ENCODE data around the gene AMBP. TPM values are rescaled to one million over a fixed set of nuclear protein-coding genes. Genes with fewer than 3 reads are reported as not detected.
"Not testable (repeated sequence)": the region's sequence is repeated elsewhere in the genome, so short reads cannot be mapped to it uniquely, and the experiment has no call there.

The AMBP gene
- total RNA-seq, 1 experiment from 2014 or later = 4.4 TPM

DNA sequence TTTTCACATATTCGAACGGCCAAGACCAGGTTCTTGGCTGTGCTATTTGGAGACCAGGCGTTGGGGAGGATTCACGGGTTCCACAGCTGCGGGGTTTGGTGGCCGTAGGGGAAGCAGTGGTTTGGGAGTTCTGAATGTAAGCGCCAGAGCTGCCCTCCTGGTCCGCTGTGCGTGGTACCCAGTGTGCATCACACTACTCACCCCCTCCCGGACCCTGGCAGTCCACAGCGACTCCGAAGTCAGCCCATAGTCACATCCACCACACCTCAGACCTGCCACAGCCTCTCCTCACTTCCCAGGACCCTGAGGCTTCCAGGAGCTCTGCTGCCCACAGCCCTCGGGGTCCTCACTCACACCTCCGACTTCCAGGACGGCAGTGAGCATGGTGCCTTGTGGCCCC, 26.8 kb downstream of the AMBP start:
- DNase-seq (ENCODE audit: low spot score) = no peak

DNA sequence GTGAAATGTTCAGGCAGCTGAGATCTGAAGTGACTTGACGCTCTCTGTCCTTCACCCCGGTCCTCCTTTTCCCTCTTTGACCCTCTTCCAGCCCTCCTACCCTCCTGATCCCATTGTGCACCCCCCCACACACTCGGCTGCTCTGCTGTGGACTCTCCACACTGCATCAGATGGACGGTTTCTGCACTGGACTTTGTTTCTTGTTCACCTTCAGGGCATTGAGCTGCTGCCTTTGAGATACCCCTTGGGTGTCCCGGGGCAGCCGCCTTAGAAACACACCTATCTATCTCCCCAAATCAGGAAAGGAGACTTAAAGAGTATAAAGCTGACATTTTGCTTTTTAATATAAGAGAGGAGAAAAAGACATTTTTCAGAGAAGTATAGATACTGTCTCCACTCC, 27.5 kb downstream of the AMBP start:
- DNase-seq (ENCODE audit: low spot score) = no peak

DNA sequence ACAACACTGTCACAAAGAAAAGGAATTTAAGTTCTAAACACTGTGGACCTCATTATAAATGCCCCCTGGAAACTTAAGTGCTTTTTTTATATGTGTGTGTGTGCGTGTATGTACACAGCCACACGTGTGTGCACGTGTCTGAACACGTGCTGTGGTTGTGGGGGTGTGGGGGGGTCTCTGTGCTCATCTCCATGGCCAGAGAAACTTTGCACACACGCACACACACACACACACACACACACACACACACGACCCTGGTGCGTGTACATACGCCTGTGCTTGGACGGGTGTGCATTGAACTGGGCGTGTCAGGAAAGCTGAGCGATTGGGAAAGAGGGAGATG, 27.9 kb downstream of the AMBP start:
- DNase-seq (ENCODE audit: low spot score) = no peak

DNA sequence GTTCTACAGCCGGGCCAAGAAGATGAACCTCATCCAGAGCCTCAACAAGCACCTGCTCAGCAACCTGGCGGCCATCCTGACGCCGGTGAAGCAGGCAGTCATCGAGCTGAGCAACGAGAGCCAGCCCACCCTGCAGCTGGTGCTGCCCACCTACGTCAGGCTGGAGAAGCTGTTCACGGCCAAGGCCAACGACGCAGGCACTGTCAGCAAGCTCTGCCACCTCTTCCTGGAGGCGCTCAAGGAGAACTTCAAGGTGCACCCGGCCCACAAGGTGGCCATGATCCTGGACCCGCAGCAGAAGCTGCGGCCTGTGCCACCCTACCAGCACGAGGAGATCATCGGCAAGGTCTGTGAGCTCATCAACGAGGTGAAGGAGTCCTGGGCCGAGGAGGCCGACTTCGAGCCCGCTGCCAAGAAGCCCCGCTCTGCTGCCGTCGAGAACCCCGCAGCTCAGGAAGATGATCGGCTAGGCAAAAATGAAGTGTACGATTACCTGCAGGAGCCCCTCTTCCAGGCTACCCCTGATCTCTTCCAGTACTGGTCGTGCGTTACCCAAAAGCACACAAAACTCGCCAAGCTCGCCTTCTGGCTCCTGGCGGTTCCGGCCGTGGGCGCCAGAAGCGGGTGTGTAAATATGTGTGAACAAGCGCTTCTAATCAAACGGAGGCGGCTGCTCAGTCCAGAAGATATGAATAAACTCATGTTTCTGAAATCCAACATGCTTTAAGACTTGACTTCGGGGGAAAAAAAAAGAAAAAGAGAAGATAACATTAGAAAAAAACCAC, 28.5 kb downstream of the AMBP start:
- DNase-seq (ENCODE audit: low spot score) = no peak

DNA sequence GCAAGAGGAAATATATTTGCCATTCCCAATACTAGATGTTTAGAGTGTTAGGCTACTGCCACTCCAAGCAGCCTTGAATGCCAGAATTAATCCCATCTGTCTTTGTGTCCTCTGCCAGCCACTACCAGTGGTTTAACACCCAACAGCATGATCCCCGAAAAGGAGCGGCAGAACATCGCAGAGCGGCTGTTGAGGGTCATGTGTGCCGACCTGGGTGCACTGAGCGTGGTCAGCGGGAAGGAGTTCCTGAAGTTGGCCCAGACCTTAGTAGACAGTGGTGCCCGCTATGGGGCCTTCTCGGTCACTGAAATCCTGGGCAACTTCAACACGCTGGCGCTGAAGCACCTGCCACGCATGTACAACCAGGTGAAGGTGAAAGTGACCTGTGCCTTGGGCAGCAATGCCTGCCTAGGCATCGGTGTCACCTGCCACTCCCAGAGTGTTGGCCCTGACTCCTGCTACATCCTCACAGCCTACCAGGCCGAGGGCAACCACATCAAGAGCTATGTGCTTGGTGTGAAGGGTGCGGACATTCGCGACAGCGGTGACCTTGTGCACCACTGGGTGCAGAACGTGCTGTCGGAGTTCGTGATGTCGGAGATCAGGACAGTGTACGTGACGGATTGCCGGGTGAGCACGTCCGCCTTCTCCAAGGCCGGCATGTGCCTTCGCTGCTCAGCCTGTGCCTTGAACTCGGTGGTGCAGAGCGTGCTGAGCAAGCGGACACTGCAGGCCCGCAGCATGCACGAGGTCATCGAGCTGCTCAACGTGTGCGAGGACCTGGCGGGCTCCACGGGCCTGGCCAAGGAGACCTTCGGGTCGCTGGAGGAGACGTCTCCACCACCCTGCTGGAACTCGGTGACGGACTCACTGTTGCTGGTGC, 29.3 kb downstream of the AMBP start:
- no peak for DNase-seq (ENCODE audit: low spot score)

DNA sequence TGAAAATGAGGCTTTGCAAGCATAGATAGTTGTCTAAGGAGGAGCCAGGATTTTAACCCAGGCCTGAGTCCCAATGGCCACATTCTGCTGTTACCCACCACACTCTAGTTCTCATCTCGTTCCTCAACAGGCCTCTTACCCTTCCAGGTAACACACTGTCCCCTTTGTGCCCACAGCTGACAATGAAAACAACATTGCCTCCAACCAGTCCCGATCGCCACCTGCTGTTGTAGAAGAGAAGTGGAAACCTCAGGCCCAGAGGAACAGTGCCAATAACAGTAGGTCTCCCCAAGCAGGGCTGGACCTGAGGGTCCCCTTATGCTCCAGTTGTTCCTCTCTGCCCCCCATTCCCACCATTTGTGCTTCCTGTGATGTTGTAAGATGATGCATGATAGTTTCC, 30.4 kb downstream of the AMBP start:
- DNase-seq (ENCODE audit: low spot score) = peak; percentile 56

DNA sequence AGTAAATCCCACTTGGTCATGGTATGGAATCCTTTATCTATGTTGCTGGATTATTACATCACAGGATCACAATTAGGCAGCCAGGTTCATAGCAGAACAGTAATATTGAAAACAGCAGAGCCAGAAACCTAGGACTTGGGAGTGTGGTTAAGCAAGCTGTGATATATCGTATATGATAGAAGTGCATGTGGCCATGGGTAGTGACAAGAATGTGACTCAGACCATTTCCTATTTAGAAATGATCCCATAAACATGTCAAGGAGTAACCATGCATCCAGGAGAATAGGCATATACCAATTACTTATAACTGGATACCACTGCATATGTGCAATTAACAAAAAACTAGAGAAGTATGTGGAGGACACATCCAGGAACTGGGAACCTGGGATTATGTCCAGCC, 31.2 kb downstream of the AMBP start:
- no peak for DNase-seq (ENCODE audit: low spot score)

DNA sequence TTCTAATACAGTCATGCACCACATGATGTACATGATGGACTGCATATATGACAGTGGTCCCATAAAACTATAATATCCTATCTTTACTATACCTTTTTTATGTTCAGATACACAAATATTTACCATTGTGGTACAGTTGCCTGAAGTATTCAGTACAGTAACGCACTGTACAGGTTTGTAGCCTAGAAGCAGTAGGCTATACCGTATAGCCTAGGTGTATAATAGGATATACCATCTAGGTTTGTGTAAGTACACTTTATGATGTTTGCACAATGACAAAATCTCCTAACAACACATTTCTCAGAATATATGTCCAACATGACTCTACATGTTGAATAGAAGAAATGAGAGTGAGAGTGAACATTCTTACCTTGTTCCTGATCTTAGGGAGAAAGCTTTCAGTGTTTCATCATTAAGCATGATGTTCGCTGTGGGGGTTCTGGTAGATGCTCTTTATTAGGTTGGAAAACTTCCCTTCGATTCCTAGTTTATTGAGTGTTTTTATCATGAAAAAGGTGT, 31.8 kb downstream of the AMBP start:
- DNase-seq (ENCODE audit: low spot score) = no peak

DNA sequence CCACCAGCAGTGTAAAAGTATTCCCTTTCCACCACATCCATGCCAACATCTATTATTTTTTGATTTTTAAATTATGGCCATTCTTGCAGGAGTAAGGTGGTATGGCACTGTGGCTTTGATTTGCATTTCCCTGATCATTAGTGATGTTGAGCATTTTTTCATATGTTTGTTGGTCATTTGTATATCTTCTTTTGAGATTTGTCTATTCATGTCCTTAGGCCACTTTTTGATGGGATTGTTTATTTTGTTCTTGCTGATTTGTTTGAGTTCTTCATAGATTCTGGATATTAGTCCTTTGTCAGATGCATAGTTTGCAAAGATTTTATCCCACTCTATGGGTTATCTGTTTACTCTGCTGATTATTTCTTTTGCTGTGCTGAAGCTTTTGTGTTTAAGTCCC, 34.4 kb downstream of the AMBP start:
- not testable (repeated sequence) for DNase-seq (ENCODE audit: low spot score)

DNA sequence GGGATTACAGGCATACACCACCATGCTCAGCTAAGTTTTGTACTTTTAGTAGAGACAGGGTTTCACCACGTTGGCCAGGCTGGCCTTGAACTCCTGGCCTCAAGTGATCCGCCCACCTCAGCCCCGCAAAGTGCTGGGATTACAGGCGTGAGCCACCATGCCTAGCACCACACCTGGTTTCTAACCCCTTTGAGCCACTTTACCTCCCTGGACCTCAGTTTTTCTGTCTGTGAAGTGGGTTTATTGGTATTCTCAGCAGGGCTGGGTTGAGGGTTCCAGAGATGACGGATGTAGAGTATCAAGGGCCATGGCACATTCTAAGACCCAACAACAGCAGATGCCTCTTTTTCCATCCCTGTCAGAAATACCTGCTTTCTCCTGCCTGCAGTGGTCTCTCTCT, 38.6 kb downstream of the AMBP start:
- DNase-seq (ENCODE audit: low spot score) = no peak

DNA sequence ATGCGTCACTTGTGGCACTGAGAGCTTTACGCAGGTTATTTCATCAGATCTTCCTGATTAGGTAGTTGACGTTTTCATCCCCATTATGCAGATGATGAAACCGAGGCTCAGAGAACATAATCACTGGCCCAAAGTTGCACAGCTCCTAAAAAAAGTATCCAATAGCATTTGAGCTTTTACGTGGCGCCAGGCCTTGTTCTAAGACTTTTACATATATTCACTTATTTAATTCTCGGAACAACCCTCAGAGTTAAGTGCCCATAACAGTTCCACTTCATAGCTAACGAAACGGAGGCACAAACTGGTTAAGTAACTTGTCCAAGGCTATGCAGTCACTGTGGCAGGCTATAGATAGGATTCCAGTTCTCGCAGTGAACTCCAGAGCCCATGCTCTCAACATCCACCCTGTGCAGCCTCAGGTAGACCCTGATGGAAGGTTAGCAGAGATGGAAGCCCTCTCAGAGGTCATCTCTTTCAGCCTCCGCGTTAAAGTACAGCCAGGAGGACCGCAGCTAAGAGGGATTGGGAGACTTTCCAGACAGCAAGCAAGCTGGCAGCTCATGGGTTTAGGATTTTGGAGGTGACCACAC, 39.3 kb downstream of the AMBP start:
- no peak for DNase-seq (ENCODE audit: low spot score)

DNA sequence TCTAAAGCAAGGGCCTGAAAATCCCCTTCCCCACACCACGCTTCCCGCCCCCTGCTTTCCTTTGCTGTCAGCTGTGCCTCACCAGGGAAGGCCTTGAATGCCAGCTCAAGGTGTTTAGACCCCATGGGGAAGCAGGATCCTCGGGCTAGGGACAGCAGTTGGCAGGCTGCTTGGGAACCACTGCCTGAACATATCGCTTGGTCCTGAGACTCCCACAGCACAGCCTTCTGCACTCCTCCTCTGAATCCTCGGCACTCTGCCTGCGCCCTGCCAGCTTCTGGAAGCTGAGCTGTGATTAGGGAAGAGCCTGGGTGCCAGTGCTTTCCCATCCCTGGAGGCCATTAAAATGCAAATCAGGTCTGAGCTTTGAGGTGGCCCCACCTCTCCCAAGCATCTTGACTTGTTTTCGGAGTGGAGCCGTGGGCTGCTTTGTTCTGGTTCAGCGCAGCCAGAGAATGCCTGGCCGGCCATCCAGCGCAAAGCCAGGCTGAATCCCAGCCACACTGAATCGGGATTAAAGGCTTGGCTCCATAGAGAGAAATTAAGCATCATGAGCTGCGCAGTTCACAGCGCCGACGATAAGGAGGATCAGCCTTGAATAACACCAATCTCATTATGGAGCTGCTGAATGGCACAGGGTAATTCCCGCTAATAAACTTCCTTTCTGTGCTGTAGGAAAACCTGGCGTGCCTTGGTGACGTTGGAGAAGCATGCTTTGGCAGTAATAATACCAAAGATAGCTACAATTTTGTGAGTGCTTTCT, 40.0 kb downstream of the AMBP start:
- DNase-seq (ENCODE audit: low spot score) = no peak

DNA sequence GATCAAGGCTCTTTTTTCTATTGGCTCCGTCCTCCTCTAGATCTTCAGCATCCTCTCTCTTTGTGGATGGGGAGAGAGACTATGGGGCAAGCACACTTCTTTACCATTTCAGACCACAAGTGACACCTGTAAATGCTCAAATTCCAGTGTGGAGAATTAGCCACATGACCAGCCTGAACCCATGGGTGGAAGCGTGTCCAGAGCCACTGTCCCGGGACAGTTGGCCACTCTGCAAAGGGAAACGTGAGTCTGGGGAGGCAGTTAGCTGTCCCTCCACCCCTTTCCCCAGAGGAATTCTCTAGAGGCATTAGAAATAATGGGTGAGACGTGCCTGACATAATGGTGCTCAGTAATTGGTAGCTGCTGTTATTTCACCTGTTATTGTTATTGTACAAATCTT, 40.9 kb downstream of the AMBP start:
- DNase-seq (ENCODE audit: low spot score) = no peak

DNA sequence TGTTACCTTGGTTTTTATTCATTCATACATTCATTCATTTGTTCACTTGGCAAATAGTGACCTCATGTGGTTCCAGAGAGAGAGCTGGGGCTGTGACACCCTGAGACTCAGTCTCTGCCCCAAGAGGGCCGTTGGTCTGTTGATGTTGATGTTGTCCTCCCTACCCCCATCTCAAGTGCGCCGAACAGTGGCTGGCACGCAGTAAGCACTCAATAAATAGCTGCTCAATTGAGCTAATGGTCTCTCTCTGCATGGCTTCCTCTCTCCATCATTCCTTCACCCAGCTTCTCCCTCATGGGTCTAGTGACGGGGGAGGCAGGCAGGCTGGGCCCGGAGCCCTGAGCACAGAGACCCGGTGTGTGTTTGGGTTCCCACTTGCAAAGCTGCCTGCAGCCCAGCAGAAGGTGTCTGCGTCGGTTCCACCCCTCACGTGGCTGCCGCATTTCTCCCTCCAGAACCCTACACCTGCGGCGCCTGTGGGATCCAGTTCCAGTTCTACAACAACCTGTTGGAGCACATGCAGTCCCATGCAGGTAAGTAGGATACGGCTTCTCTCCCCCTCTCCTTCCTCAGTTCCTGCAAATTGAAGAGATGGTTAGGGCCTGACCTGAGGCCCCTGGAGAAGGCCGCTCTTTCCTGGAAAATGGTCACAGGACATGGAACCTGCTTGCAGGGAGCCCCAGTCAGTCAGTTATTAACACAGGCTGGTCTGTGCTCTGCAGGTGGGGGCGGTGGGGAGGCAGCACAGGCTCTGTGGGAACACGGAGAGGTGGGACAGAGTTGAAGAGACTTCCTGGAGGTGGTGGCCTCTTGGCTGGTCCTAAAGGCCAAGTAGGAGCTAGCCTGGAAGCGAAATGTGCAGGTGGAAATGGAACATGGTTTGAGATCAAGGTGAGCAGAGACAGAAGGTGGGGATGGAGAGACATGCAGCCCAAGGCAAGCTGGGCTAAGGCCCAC, 42.0 kb downstream of the AMBP start:
- DNase-seq (ENCODE audit: low spot score) = no peak

DNA sequence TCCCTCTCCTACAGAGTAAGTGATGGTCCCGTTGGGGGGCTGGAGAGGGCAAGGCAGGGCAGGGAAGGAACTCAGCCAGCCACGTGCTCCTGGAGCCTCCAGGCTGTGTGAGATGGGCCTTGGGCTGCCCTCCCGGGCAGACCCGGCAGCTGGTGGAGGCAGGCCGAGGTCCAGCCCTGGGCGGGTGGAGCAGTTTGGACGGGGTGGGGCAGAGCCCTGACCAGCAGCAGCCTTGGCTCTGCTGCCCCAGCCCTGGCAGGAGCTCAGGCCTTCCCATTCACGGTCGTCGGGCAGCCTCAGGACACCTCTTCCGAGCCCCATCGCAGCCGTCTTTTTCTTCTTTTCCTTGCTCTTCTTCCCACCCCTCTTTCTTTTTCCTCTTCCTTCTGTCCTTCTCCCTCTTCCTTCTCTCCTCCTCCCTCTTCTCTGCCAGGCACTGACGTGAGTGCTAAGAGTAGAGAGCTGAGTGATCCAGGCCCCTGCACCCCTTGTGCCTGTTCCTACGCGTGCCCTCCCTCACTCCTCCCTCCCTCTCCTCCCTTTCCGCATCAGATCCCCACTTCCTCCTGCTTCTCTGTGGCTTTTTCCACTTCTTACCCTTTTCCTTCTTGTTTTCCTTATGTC, 42.8 kb downstream of the AMBP start:
- no peak for DNase-seq (ENCODE audit: low spot score)

DNA sequence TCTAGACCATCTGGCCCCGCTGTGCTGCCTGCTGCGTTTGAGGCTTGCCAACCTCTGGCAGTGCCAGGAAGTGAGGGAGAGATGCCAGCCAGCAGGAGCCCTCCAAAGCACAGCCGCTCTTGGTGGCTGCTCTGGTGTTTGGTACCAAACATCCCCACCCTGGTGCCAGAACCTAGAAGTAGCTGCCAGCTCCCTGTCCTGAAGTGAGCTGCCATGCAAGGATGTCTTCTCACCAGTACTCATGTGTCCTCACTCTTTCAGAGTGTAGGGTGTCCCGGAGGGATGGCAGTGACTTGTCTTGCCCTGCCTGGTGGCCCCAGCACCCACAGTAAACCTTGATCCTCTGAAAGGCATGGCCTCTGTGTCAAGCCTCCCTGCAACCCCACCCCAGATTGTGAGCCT, 43.4 kb downstream of the AMBP start:
- no peak for DNase-seq (ENCODE audit: low spot score)

DNA sequence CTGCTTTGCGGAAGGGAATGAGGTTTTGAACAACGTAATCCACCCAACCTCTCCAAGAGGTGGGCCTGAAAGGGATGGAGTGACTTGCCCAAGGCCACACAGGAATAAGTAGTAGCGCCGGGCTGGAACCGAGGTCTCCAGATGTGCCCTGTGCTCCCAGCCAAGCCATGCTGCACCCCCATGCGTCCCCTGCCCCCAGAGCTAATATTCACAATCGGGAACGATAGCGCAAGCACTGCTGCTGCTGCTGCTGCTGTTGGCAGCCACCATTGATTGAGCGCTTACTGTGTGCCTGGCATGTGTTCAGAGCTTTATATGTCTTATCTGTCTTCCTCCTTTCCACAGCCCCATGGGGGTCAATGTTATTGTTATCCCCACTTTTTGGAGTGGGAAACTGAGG, 43.9 kb downstream of the AMBP start:
- DNase-seq (ENCODE audit: low spot score) = no peak

DNA sequence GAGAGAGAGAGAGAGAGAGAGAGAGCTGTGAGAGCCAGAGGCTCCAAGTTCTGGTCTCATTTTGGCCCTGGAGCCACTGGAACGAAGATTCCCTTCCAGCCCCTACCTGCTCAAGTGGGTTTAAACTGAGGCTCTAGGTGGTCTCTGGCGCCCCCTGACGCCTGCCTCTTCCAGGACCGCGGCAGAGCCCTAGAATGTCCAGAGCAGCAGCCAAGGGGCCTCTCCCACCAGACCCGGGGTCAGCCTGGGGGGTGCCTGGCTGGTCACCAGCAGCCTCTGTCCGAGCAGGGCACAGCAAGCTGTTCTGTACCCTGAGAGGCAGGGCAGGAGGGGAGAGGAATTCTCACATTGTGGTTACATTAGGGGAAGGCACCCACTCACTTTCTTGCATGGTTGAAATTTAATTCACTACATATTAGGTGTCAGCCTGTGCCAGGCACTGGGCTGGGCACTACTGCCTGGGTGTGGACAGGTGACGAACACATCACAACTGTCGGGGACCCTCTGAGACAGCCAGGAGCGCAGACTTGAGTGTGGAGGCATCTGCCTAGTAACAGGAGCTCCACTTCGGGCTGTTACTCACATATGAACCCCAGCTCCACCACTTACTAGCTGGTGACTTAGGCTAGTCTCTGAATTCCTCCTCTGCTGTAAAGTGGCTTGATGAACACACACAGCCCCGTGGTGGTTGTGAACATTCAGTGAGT, 44.5 kb downstream of the AMBP start:
- DNase-seq (ENCODE audit: low spot score) = peak; percentile 30

Data from HT-29 (cell line).